SJCRH30 (cell line): ENCODE measurements around the gene MYOM3. TPM values are rescaled to one million over a fixed set of nuclear protein-coding genes. Genes with fewer than 3 reads are reported as not detected.
"Not testable (repeated sequence)": the region's sequence is repeated elsewhere in the genome, so short reads cannot be mapped to it uniquely, and the experiment has no call there.

Source experiments
- DNase-seq, 2 experiments: peaks; one replicate each; pipeline ENCODE4 v3.0.0-alpha.2; 2015 to 2020
- H3K27ac ChIP-seq: fragments of 250-450 bp; sonication (Bioruptor Pico); 2 replicates; pipeline ENCODE4 v1.5.1; 2020; ENCODE audit warnings: mild to moderate bottlenecking, moderate library complexity
- H3K27me3 ChIP-seq: fragments of 250-450 bp; sonication (Bioruptor Pico); 2 replicates; pipeline ENCODE4 v1.5.1; 2020; ENCODE audit warnings: mild to moderate bottlenecking, moderate library complexity
- H3K36me3 ChIP-seq: fragments of 250-450 bp; sonication (Bioruptor Pico); 2 replicates; pipeline ENCODE4 v1.5.1; 2020; ENCODE audit warnings: mild to moderate bottlenecking, moderate library complexity
- H3K4me1 ChIP-seq: fragments of 250-450 bp; sonication (Bioruptor Pico); 2 replicates; pipeline ENCODE4 v1.5.1; 2020; ENCODE audit warnings: mild to moderate bottlenecking, moderate library complexity
- H3K4me3 ChIP-seq: fragments of 250-450 bp; sonication (Bioruptor Pico); 2 replicates; pipeline ENCODE4 v1.5.1; 2020; ENCODE audit warnings: mild to moderate bottlenecking, moderate library complexity
- H3K9me3 ChIP-seq: fragments of 250-450 bp; sonication (Bioruptor Pico); replicated peaks from 2 replicates; pipeline ENCODE4 v1.5.1; 2020; ENCODE audit warnings: mild to moderate bottlenecking, moderate library complexity
- total RNA-seq: library from RNA; depleted of rRNA; stranded (reverse); fragments of >200 nt; shearing (Covaris generic); gene quantifications from 2 replicates; pipeline ENCODE4 v1.2.3, GENCODE V29; 2014; rRNA removed

MYOM3 gene
- total RNA-seq, 1 experiment from 2014 or later: not detected

DNA sequence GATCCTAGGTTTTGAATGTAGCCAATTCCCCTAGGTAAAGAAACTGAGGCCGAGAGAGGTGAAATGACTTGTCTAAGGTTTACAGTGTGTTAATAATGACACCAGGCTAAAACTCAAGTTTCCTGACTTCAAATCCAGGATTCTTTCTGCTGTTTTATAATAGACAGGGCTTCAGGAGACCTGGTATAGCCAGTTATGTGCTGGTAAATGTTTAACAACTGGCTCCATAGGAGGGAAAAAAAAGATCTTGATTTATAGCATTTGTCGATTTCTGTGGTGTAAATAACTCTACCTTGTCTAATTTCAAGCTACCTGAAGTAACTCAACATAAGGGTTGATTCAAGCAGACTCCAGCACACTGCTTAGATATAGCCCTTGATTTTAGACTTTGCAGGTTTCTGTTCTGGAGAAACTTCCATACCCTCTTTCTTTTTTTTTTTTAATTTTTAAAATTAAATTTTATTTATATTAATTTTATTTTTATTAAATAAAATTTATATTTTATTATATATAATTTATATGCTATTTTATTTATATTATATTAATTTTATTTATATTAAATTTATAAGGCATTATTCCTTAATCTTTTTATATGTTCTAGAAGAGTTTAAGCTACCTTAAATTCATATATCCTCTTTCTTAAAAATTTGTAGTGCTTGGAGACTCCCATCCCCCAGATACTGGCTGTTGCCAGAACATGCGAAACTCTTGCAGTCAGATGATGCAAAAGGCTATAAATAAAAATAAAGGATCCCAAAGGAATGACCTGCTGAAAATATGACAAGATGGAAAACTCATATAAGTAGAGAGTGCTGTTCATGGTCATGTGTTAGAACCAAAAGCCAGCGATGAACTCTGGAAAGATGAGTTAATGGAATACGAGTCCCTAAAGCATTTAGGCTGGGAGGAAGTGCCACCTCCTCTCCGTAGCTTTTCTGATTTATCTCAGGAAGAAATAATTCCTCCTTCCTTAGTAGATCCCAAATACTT is 96.4 kb downstream of the MYOM3 start:
- H3K27ac ChIP-seq: no peak overlapping the region
- peaks cover 13% of the 10 kb centered on the region for H3K27me3 ChIP-seq
- no peak for DNase-seq
- H3K9me3 ChIP-seq: no peaks in the 10 kb centered on the region
- peaks cover 26% of the 10 kb centered on the region for H3K4me1 ChIP-seq
- H3K36me3 ChIP-seq: no peaks in the 10 kb centered on the region
- H3K4me3 ChIP-seq: no peak overlapping the region

DNA sequence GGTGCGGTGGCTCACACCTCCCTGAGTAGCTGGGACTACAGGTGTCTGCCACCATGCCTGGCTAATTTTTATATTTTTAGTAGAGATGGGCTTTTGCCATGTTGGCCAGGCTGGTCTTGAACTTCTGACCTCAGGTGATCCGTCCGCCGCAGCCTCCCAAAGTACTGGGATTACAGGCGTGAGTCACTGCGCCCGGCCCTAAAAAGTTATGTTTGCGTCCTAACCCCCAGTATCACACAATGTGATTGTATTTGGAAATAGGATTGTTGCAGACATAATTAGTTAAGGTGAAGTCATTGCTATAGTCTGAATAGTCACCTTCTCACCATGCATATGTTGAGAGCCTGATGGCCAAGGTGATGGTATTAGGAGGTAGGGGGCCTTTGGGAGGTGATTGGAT is 99.1 kb downstream of the MYOM3 start:
- H3K27ac ChIP-seq, H3K9me3 ChIP-seq, DNase-seq, H3K4me3 ChIP-seq, H3K36me3 ChIP-seq: not testable (repeated sequence)
- Histone ChIP-seq H3K27me3 (peaks cover 21% of the 10 kb centered on the region), H3K4me1 (peaks cover 27% of the 10 kb centered on the region)

DNA sequence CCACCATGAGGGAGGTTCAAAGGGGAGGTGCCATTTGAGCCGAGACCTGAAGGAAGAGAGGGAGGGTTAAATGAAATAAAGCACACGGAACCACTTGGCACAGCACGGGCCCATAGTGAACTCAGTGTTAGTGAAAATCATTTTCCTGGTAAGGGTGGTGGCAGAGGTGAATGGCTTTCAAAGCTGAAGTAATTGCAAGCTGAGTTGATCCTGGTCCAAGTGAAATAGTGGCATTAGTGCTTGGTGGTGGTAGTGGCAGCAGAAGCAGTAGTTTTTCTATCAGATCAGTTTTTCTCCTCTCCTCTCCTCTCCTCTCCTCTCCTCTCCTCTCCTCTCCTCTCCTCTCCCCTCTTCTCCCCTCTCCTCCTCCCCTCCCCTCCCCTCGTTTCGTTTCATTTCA is 101.3 kb downstream of the MYOM3 start:
- Histone ChIP-seq H3K9me3 (peaks cover 8% of the 10 kb centered on the region; the same call in 1 of the 2 replicates), H3K27ac (no peak overlapping the region), H3K36me3 (no peaks in the 10 kb centered on the region), H3K4me1 (peaks cover 23% of the 10 kb centered on the region), H3K27me3 (peaks cover 21% of the 10 kb centered on the region), H3K4me3 (no peak overlapping the region)
- no peak for DNase-seq

DNA sequence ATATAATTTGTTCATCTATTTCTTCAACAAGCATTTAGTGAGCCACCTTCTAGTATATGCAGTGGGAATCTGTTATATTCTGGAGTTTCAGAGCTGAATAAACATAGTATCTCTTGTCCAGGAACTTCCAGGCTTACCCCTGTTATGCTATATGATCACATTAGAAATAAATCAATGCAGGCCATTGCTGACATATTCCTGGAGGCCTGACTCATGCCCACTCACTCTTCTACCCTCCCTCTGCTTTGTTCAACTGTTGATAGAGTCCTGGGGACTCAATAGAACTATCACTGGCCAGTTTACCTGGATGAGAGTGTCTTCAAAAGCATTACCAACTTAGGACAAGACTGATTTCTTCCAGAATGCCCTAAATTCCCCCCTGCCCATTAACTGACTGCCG is 102.5 kb downstream of the MYOM3 start:
- Histone ChIP-seq H3K4me3 (no peak overlapping the region), H3K36me3 (no peaks in the 10 kb centered on the region), H3K27ac (no peak overlapping the region), H3K9me3 (peaks cover 8% of the 10 kb centered on the region; the same call in 1 of the 2 replicates), H3K4me1 (peaks cover 23% of the 10 kb centered on the region), H3K27me3 (peaks cover 16% of the 10 kb centered on the region)
- DNase-seq: peak in 1 of 2 experiments; percentile 22

DNA sequence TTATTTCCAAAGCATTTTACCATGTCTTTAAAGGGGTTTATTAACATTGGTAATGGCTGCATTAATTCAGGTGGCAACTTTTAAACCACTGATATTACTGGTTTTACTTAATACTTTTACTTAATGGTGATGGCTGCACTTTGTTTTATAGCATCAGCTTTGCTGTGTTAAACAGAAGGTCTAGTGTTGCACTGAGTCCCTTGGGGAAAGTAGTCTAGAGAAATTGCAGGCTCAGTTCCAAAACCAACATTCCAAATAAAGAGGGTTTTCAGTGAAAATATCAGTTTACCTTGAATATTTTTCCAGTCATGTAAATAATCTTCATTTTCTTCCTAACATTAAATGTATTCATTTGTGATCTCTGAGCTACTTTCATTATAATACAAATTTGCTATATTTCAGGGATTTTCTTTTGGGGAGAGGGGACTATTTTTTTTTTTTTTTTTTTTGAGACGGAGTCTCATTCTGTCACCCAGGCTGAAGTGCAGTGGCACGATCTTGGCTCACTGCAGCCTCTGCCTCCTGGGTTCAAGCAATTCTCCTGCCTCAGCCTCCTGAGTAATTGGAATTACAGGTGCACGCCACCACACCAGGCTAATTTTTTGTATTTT is 103.3 kb downstream of the MYOM3 start:
- H3K27ac ChIP-seq: not testable (repeated sequence)
- DNase-seq: peak; percentile 35 to 80
- H3K27me3 ChIP-seq: peaks cover 13% of the 10 kb centered on the region

DNA sequence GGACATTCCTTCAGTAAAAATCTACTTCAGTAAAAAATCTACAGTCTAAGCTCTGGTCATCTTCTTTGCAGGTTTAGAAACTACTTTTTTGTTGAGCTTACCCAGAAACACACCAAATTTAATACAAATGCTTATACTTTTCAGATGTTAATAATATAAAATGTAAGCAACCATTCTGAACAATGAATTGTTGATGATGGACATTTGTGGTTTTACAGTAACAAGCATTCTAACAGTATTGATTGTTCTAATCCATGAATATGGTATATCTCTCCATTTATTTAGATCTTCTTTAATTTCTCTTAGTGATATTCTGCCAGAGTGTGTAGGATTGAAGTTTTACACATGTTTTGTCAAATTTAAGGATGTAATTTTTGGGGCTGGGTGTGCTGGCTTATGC is 104.9 kb downstream of the MYOM3 start:
- peaks cover 9% of the 10 kb centered on the region for H3K27me3 ChIP-seq
- H3K4me1 ChIP-seq: peaks cover 39% of the 10 kb centered on the region
- peaks cover 8% of the 10 kb centered on the region; the same call in 1 of the 2 replicates for H3K9me3 ChIP-seq
- no peaks in the 10 kb centered on the region for H3K36me3 ChIP-seq
- H3K4me3 ChIP-seq: no peak overlapping the region
- DNase-seq: no peak
- H3K27ac ChIP-seq: no peak overlapping the region

More for the DNA sequence above, 103.3 kb downstream of the MYOM3 start:
- peaks cover 30% of the 10 kb centered on the region for H3K4me1 ChIP-seq
- H3K36me3 ChIP-seq, H3K9me3 ChIP-seq, H3K4me3 ChIP-seq: not testable (repeated sequence)

Other genes with a start within 250 kb of the MYOM3 start
- gene FUCA1, start 243.8 kb downstream of the MYOM3 start, total RNA-seq: 0.18 TPM in 1 of 2 replicates, not detected in the other
- not detected in 2 replicates for gene CNR2, start 198.8 kb downstream of the MYOM3 start, total RNA-seq
- 131 and 145 TPM in 2 replicates for gene PNRC2, start 152.3 kb downstream of the MYOM3 start, total RNA-seq
- 195 and 245 TPM in 2 replicates for gene SRSF10, start 131.8 kb downstream of the MYOM3 start, total RNA-seq
- gene IL22RA1, start 31.0 kb upstream of the MYOM3 start, total RNA-seq: not detected in 2 replicates
- gene IFNLR1, start 75.2 kb upstream of the MYOM3 start, total RNA-seq: not detected in 2 replicates
- gene GRHL3, start 207.2 kb upstream of the MYOM3 start, total RNA-seq: not detected in 2 replicates